Peyer's patch (tissue), 4 donors: Measurements from ENCODE around the gene POLL.

Experiments
- POLR2A ChIP-seq, 2 donors: fragments of 450-650 bp; IDR thresholded peaks; one replicate each; pipeline ENCODE4 v1.5.1; 2017; ENCODE audit warnings: antibody characterized with exemption in 2 of 2, mild to moderate bottlenecking in 2 of 2, moderate library complexity in 2 of 2
- TF ChIP-seq, protein P1 (sequence below), 6 experiments: fragments of 450-650 bp in 4 of 6; fragments of 200-600 bp in 2 of 6; sonication (generic) in 1 of 6; IDR thresholded peaks; one replicate each; pipeline ENCODE4 v1.5.1; 2017 to 2019; ENCODE audit warnings: antibody characterized with exemption in 6 of 6, mild to moderate bottlenecking in 3 of 6, moderate library complexity in 1 of 6

DNA sequence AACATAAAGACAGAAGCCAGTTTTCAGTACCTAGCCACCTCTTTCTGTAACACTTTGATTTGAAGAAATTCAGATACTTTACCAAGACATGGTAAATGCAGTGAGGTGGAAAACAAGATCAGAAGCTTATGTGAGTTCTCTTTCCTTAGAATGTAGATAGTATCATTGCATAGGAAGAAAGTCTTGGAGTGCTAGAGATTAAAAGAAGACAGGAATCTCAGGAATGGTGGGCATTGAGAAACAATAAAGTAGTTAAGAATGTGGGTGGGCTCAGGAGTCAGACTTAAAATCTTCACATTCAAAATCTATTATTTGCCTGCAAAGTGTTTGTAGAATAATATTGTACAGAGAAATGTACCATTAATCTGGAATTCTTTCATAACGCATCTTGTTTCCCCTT, 58.9 kb downstream of the POLL start:
- TF ChIP-seq, protein P1, sequence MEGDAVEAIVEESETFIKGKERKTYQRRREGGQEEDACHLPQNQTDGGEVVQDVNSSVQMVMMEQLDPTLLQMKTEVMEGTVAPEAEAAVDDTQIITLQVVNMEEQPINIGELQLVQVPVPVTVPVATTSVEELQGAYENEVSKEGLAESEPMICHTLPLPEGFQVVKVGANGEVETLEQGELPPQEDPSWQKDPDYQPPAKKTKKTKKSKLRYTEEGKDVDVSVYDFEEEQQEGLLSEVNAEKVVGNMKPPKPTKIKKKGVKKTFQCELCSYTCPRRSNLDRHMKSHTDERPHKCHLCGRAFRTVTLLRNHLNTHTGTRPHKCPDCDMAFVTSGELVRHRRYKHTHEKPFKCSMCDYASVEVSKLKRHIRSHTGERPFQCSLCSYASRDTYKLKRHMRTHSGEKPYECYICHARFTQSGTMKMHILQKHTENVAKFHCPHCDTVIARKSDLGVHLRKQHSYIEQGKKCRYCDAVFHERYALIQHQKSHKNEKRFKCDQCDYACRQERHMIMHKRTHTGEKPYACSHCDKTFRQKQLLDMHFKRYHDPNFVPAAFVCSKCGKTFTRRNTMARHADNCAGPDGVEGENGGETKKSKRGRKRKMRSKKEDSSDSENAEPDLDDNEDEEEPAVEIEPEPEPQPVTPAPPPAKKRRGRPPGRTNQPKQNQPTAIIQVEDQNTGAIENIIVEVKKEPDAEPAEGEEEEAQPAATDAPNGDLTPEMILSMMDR (IDR thresholded peaks at IDR 0.05) = no peak
- no peak for TF ChIP-seq POLR2A (IDR thresholded peaks at IDR 0.05)
